BLaER1 (cell line): ENCODE measurements around the gene NPAS3.

Experiments
- H3K27ac ChIP-seq: shearing (Covaris generic); formaldehyde crosslinking; 2 replicates; pipeline ENCODE4 v1.8.1; 2022
- H3K27me3 ChIP-seq: shearing (Covaris generic); formaldehyde crosslinking; 2 replicates; pipeline ENCODE4 v1.8.1; 2022
- H3K36me3 ChIP-seq: shearing (Covaris generic); formaldehyde crosslinking; 2 replicates; pipeline ENCODE4 v1.8.1; 2022
- H3K4me1 ChIP-seq: shearing (Covaris generic); formaldehyde crosslinking; 2 replicates; pipeline ENCODE4 v1.8.1; 2022
- H3K4me2 ChIP-seq: shearing (Covaris generic); formaldehyde crosslinking; 2 replicates; pipeline ENCODE4 v1.8.1; 2022
- H3K4me3 ChIP-seq: shearing (Covaris generic); formaldehyde crosslinking; 2 replicates; pipeline ENCODE4 v1.8.1; 2022
- H3K9ac ChIP-seq: shearing (Covaris generic); formaldehyde crosslinking; 2 replicates; pipeline ENCODE4 v1.8.1; 2022
- H3K9me3 ChIP-seq: shearing (Covaris generic); formaldehyde crosslinking; 2 replicates; pipeline ENCODE4 v1.8.1; 2022
- H4K20me1 ChIP-seq: shearing (Covaris generic); formaldehyde crosslinking; 2 replicates; pipeline ENCODE4 v1.8.1; 2022
- Cebpa-rat ChIP-seq: shearing (Covaris generic); IDR thresholded peaks from 2 replicates; pipeline ENCODE4 v1.8.1; 2022

NPAS3 gene

DNA sequence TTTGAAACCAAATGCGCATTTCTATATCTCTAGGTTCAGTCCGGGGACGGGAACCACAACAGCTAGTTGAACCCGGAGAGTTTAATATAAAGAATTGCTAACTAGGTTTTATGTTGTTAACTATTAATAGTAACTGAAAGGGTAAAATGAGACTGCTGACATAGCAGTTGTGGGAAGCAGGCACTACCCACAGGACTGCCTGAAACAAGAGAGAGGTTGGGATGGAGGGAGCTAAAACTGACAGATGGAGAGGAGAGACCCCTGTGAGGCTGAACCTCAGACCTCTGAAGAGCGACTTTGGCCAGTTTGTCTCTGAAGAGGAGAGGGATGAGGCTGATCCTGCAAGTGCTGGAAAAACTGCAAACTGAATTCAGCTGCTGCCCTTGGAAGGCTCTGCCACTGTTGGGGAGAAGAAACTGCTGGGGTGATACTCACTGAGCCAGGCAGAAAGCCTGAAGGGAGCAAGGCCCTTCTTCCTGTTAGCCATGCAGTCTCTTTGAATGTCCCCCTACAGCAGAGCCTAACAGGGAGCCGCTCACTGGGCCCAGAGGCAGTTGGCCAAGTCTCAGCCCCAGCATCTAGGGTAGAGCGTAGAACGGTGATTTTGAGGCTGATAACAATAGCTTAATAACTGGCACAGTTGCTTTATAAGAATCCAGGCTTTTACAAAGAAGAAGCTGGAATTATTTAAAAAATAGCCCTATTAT lies 172.2 kb downstream of the NPAS3 start:
- no peaks in the 10 kb centered on the region for H3K9me3 ChIP-seq
- no peaks in the 10 kb centered on the region for H3K4me1 ChIP-seq
- no peaks in the 10 kb centered on the region for H3K36me3 ChIP-seq
- H3K4me2 ChIP-seq: no peak overlapping the region
- H3K27me3 ChIP-seq: no peaks in the 10 kb centered on the region
- H3K9ac ChIP-seq: no peak overlapping the region
- no peak for TF ChIP-seq Cebpa-rat
- no peaks in the 10 kb centered on the region for H4K20me1 ChIP-seq
- H3K4me3 ChIP-seq: no peak overlapping the region
- no peak overlapping the region for H3K27ac ChIP-seq

DNA sequence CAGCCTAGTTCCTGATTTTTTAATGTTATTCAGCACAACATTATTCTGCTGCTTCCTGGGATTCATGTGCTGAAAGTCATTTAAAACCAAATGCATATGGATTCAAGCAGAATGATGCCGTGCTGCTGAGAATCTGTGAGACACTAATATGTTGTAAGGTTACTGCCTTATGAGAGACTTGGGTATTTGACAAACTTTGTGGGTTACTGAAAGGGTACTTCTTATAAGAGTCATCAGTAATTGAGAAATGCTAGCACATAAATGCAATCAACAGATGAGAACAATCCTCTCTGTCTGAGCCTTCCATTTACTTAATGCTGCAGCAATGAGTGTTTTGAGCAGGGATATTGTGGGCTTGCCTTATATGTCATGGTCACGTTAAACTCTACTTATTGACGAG lies 175.7 kb downstream of the NPAS3 start:
- Histone ChIP-seq H3K4me2 (no peak overlapping the region), H3K9ac (no peak overlapping the region), H3K9me3 (no peaks in the 10 kb centered on the region), H3K27me3 (no peaks in the 10 kb centered on the region), H4K20me1 (no peaks in the 10 kb centered on the region), H3K36me3 (no peaks in the 10 kb centered on the region), H3K4me3 (no peak overlapping the region), H3K27ac (no peak overlapping the region), H3K4me1 (no peaks in the 10 kb centered on the region)
- no peak for TF ChIP-seq Cebpa-rat

DNA sequence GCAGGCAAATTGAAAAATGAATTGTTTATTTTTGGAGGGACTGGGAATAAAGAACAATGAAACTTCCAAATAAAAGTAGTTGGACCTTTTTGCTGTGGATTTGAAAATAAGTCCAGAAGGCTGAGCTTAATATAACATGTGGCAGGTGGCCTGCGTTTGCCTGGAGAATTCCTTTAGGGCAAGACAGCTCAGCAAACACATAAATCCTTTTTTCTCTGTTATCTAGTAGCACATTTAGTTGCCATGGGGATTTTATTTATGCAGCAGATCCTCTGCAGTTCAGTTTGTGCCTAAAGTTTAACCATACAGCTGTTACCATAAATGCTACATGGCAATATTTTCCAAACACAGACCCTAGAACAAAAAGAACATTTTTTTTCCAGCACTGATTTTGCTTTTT lies 180.0 kb downstream of the NPAS3 start:
- no peak overlapping the region for H3K9ac ChIP-seq
- no peak overlapping the region for H3K4me2 ChIP-seq
- H3K27ac ChIP-seq: no peak overlapping the region
- no peaks in the 10 kb centered on the region for H3K36me3 ChIP-seq
- no peaks in the 10 kb centered on the region for H3K27me3 ChIP-seq
- no peaks in the 10 kb centered on the region for H4K20me1 ChIP-seq
- TF ChIP-seq Cebpa-rat: no peak
- no peaks in the 10 kb centered on the region for H3K9me3 ChIP-seq
- no peaks in the 10 kb centered on the region for H3K4me1 ChIP-seq
- H3K4me3 ChIP-seq: no peak overlapping the region

DNA sequence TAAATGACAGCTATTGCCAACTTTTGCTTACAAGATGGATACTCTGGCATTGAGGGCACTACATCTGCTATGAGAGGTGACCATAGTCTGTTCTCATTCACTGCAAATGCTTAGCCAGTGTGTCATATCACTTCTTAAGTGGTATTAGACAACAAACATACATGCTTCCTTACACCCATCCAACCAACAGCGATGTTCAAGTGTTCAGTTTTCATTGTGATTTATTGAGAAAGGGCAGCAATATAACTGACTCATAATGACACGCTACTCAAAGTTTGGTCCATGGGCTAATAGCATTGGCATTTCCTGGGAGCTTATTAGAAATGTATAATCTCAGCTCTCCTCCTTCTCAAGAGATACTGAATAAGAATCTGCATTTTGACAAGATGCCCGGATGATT lies 181.7 kb downstream of the NPAS3 start:
- Histone ChIP-seq H4K20me1 (no peaks in the 10 kb centered on the region), H3K27ac (no peak overlapping the region), H3K4me1 (no peaks in the 10 kb centered on the region), H3K4me2 (no peak overlapping the region), H3K4me3 (no peak overlapping the region), H3K9ac (no peak overlapping the region), H3K9me3 (no peaks in the 10 kb centered on the region), H3K36me3 (no peaks in the 10 kb centered on the region), H3K27me3 (no peaks in the 10 kb centered on the region)
- TF ChIP-seq Cebpa-rat: no peak

DNA sequence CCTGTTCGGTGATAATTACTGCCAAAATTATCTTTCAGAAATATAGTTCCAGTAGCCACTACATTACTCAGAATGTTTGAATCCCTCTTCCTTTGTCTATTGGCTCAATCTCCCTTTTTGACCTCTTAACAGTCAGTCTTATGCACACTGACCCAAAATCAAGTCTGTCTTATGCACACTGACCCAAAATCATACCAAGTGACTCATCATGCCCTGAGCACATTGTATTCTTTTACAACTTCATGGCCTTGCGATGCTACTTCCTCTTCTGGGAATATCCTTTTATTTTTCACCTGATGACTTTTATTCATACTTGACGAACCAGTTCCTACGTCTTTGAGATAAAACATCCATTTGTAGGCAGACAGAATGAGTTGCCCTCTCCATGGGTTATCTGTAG lies 182.3 kb downstream of the NPAS3 start:
- Histone ChIP-seq H3K4me3 (no peak overlapping the region), H3K4me1 (no peaks in the 10 kb centered on the region), H3K27ac (no peak overlapping the region), H3K9ac (no peak overlapping the region), H3K36me3 (no peaks in the 10 kb centered on the region), H3K4me2 (no peak overlapping the region), H3K9me3 (no peaks in the 10 kb centered on the region), H3K27me3 (no peaks in the 10 kb centered on the region), H4K20me1 (no peaks in the 10 kb centered on the region)
- TF ChIP-seq Cebpa-rat: no peak

DNA sequence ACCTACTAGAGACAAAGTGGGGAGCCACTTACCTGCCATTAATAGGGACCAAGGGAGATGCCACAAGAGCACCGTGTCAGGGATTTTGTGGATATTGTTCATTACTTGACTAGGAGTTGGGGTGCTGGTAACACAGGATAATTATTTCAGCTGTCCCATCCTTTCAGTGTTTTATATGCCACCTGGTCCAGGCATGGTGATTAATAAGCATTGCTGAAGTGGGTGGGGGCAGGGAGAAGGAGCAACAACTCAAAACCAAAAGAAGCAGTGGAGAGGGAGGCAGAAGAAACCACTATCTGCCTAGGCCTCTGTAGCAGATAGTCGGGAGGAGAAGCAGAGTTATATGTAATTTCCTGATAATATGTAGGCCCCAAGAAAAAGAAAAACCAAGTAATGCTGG lies 184.6 kb downstream of the NPAS3 start:
- Histone ChIP-seq H4K20me1 (no peaks in the 10 kb centered on the region), H3K4me1 (no peaks in the 10 kb centered on the region), H3K36me3 (no peaks in the 10 kb centered on the region), H3K9ac (no peak overlapping the region), H3K27me3 (no peaks in the 10 kb centered on the region), H3K27ac (no peak overlapping the region), H3K4me3 (no peak overlapping the region), H3K4me2 (no peak overlapping the region), H3K9me3 (no peaks in the 10 kb centered on the region)
- no peak for TF ChIP-seq Cebpa-rat

DNA sequence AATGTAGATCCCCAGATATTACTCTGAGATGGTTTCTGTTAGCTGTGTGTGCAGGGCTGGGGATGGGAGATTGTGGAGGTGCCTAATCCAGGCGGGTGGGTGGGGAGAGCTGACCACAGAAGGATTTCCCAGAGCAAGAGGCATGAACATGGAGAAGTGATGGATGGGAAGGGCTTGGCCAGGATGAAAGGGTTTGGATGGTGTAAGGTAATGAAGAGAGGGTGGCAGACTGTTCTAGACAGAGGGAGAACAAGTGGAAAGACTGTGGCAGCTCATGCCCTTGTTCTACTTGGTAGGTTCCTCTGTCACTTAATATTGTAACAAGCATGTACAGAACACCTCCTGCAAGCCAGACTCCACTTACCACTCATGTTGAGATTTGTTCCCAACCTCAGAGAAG lies 187.8 kb downstream of the NPAS3 start:
- no peaks in the 10 kb centered on the region for H3K9me3 ChIP-seq
- H4K20me1 ChIP-seq: no peaks in the 10 kb centered on the region
- H3K27ac ChIP-seq: no peak overlapping the region
- no peaks in the 10 kb centered on the region for H3K36me3 ChIP-seq
- no peak overlapping the region for H3K9ac ChIP-seq
- no peaks in the 10 kb centered on the region for H3K27me3 ChIP-seq
- H3K4me3 ChIP-seq: no peak overlapping the region
- no peak overlapping the region for H3K4me2 ChIP-seq
- no peak for TF ChIP-seq Cebpa-rat
- no peaks in the 10 kb centered on the region for H3K4me1 ChIP-seq

DNA sequence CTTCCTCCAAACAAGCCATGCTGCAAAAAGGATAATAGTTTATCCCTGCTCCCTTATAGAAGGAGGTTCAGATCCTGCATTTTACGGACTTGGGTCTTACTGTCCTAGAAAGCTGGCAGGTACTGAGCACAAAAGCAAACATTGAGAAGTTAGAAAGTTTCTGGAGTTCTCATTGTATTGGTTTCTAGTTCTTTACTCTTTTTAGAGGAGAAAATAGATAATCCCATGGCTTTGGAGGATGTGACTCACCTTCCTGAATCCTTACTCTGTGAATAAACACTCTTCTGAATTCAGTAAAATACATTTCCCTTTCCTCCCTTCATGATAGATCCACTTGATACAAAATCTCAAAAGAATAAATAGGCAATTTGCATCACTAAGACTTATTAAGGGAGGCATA lies 188.9 kb downstream of the NPAS3 start:
- Histone ChIP-seq H3K4me1 (no peaks in the 10 kb centered on the region), H3K4me2 (no peak overlapping the region), H3K9ac (no peak overlapping the region), H3K27ac (no peak overlapping the region), H3K27me3 (no peaks in the 10 kb centered on the region), H3K36me3 (no peaks in the 10 kb centered on the region), H4K20me1 (no peaks in the 10 kb centered on the region), H3K9me3 (no peaks in the 10 kb centered on the region), H3K4me3 (no peak overlapping the region)
- TF ChIP-seq Cebpa-rat: no peak

DNA sequence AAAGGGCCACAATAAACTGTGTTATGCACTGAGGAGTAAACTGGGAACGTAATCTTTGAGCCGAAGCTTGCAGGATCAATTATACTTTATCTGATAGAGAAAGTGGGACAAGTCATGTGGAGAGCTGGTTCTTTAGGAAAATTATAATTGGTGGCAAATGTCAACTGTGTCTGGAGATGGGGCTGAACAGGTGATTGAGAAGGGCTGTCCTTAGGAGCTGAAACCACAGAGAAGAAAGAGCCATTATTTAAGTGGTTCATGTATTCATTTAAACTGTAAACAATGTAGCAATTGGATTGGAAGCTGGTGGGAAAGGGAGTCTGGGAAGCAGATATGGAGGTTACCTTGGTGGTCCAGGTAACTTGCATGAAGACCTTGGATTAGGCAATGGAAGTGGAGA lies 193.1 kb downstream of the NPAS3 start:
- H3K4me2 ChIP-seq: no peak overlapping the region
- no peaks in the 10 kb centered on the region for H3K27me3 ChIP-seq
- no peaks in the 10 kb centered on the region for H3K9me3 ChIP-seq
- no peaks in the 10 kb centered on the region for H3K36me3 ChIP-seq
- no peaks in the 10 kb centered on the region for H4K20me1 ChIP-seq
- TF ChIP-seq Cebpa-rat: no peak
- H3K27ac ChIP-seq: no peak overlapping the region
- no peaks in the 10 kb centered on the region for H3K4me1 ChIP-seq
- no peak overlapping the region for H3K9ac ChIP-seq
- H3K4me3 ChIP-seq: no peak overlapping the region

DNA sequence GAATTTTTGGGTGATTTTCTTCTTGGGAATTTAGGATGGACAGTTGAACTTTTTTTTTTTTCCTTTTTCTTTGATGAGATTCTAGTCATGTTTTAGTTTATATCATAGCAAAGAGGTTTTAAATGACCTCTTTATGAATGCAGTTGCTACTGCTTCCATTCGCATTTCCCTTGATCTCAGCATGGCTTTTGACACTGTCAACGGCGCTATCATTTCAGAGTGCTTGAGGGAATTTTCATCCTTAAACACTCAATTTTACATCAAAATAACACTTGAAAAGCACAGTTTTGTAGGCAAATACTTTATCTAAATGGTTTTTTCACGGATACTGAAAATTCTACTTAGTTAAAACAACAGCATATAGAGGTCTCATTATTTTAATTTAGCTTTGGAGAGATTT lies 195.5 kb downstream of the NPAS3 start:
- Histone ChIP-seq H4K20me1 (no peaks in the 10 kb centered on the region), H3K27me3 (no peaks in the 10 kb centered on the region), H3K4me2 (no peak overlapping the region), H3K27ac (no peak overlapping the region), H3K36me3 (no peaks in the 10 kb centered on the region), H3K4me3 (no peak overlapping the region), H3K9ac (no peak overlapping the region), H3K4me1 (no peaks in the 10 kb centered on the region), H3K9me3 (no peaks in the 10 kb centered on the region)
- no peak for TF ChIP-seq Cebpa-rat

DNA sequence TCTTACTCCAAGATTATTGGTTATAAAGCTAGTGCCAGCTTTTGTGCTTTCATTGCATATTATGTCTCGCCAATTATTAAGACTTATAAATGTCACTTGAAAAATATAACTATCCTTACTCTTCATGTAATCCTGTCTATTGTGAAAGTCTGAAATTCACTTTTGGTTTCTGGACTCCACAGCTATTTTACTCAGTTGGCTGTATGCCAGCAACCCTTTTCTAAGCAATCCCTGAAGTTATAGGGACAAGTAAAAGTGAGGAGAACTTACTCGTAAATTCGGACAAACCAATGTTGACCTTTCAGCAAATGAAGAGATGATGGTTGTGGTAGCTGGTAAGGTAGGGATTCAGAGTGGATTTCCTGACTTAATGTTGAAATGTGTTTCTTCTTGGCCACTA lies 196.3 kb downstream of the NPAS3 start:
- H4K20me1 ChIP-seq: no peaks in the 10 kb centered on the region
- no peak overlapping the region for H3K9ac ChIP-seq
- no peaks in the 10 kb centered on the region for H3K4me1 ChIP-seq
- H3K4me2 ChIP-seq: no peak overlapping the region
- H3K9me3 ChIP-seq: no peaks in the 10 kb centered on the region
- H3K27ac ChIP-seq: no peak overlapping the region
- no peaks in the 10 kb centered on the region for H3K36me3 ChIP-seq
- H3K4me3 ChIP-seq: no peak overlapping the region
- no peaks in the 10 kb centered on the region for H3K27me3 ChIP-seq
- TF ChIP-seq Cebpa-rat: no peak
